GM12864 (cell line): ENCODE measurements around the gene MED14.

ENCODE experiments used
- DNase-seq: peaks from one replicate; pipeline ENCODE4 v3.0.0-alpha.2; 2011; ENCODE audit warnings: low read depth
- H3K4me3 ChIP-seq: 2 replicates; pipeline ENCODE4 v1.5.1; 2011; ENCODE audit warnings: mild to moderate bottlenecking, low read depth, low read length, control low read depth
- TF ChIP-seq, protein P1 (sequence below): IDR thresholded peaks from 2 replicates; pipeline ENCODE4 v1.5.1; 2011; ENCODE audit warnings: low read depth, mild to moderate bottlenecking, moderate library complexity, low read length, control low read depth, inconsistent platforms; ENCODE audit errors: missing control alignments

The MED14 gene

DNA sequence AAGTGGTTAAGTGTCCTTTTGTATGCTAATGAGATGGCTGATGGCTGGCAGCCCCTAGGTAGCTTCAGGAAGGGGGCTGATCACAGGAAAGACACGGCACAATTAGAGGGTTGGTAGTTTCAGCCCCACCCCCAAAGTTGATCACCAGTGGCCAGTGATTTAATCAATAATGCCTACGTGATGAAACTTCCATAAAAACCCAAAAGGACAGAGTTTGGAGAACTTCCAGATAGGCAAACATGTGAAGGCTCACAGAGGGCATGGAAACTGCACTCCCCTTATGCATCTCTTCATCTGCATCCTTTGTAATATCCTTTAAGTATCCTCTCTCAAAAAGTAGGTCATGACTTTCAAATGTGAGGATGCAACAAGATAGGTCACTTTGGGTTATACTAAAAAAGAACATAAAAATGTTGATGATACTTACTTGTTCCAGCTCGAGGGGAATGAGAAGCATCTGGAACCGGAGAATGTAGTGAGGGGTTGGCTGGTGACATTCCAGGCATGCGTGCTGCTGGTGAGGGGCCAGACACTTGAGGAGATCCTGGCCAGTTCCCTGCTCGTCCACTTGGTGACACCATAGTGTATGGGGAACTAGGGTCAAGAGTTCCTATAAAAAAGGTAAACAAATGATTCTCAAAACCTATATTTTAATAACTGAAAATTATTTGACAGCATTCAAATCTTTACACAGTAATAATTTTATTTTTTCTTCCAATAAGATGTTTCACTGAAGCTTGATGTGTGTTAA, 71.3 kb downstream of the MED14 start:
- no peak for DNase-seq
- no peak overlapping the region for H3K4me3 ChIP-seq
- TF ChIP-seq, protein P1, sequence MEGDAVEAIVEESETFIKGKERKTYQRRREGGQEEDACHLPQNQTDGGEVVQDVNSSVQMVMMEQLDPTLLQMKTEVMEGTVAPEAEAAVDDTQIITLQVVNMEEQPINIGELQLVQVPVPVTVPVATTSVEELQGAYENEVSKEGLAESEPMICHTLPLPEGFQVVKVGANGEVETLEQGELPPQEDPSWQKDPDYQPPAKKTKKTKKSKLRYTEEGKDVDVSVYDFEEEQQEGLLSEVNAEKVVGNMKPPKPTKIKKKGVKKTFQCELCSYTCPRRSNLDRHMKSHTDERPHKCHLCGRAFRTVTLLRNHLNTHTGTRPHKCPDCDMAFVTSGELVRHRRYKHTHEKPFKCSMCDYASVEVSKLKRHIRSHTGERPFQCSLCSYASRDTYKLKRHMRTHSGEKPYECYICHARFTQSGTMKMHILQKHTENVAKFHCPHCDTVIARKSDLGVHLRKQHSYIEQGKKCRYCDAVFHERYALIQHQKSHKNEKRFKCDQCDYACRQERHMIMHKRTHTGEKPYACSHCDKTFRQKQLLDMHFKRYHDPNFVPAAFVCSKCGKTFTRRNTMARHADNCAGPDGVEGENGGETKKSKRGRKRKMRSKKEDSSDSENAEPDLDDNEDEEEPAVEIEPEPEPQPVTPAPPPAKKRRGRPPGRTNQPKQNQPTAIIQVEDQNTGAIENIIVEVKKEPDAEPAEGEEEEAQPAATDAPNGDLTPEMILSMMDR: peak; percentile 5

DNA sequence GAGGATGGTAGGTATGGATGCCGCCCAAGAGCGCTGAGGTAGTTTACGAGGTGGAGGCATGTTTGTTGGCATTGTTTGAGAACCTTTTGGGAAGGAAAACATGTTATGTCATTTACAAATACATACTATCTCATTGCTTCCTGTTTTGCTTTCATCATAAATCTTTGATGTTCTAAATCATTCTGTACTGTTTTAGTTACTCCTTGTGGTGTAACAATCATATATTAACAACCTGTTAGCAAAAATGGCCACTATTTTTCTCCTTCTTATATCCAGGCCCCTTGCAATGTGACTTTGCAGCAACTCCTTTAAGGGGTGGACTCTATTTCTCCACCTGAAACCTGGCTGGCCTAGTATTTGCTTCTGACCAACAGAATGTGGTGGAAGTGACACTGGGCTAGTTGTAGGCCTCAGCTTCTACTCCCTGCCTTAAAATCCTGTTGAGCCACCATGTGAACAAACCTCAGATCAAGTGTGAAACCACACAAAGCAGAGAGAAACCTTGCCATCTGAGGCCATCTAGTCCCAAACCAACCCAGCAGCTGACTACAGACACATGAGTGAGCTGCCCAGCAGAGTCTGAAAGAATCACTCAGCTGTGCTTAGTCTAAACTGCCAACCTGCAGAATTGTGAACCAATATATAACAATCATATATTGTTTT, 72.1 kb downstream of the MED14 start:
- no peak for DNase-seq

DNA sequence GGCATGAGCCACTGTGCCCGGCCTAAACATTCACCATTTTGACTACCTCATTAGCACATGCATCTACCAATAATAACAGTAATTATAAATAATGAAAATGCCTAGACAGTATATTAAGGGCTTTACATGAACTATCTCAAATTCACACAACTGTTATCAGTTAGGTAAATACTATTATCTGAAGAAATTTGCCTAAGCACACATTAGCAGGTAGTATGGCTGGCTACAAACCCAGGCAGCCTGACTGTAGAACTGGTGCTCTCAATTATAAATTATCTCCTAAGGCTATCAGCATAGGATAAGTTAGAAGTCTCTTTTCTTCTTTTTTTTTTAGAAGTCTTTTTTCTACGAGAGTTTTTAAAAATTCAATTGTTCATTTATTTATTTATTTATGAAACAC, 73.9 kb downstream of the MED14 start:
- TF ChIP-seq, protein P1: no peak
- H3K4me3 ChIP-seq: no peak overlapping the region

More for the DNA sequence above, 72.1 kb downstream of the MED14 start:
- TF ChIP-seq, protein P1: no peak
- no peak overlapping the region for H3K4me3 ChIP-seq

DNA sequence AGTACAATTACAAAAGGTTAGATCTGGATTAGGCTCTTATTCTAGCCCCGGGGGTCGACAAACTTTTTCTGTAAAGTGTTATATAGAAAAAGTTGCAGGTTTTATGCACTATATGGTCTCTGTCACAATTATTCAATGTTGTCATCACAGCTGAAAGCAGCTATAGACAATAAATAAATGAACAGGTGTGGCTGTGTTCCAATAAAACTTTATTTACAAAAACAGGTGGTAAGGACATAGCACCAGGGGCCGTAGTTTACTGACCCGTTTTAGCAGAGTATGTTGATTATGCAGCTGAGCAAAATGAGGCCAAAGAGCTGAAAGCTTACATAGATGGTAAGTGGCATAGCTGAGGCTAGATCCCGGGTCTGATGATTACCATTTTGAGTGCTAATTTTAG, 75.0 kb downstream of the MED14 start:
- no peak overlapping the region for H3K4me3 ChIP-seq
- TF ChIP-seq, protein P1: no peak

More for the DNA sequence above, 73.9 kb downstream of the MED14 start:
- no peak for DNase-seq

DNA sequence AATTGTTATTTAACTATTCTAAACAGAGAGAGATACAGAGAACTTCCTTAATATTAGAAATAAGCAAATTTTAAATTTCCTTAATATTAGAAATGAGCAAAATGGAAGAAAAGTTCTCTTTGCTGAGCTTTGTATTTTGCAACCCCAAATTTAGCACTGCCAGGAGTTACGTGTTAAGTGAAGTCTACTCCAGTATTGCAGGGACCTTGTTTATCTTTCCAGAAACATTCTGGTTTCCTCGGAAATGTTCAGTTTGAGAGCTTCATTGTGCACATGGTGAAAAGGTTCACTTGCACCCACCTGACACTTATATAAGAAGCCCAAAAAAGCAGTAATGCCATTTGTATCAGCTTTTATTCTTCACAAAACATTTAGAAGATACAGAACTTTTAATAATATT, 81.8 kb downstream of the MED14 start:
- no peak overlapping the region for H3K4me3 ChIP-seq
- TF ChIP-seq, protein P1: no peak
- no peak for DNase-seq

More for the DNA sequence above, 75.0 kb downstream of the MED14 start:
- no peak for DNase-seq

DNA sequence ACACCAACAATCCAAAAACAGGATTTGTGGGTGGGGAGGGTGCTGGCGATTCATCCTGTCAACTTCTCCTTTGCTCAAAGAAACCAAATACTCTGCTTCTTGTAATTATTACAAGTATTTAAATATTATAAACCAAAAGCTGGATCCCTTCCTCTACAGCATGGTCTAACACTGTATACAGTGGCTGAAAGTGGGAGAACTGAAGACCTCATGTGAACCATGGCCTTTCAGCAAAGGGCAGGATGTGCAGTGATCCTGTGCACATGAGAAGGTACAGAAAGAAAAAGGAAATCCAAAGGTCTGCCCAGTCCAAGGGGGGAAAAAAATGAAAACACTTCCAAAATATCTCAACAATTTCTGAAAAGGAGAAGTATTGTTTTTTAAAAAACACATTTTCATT, 82.7 kb downstream of the MED14 start:
- H3K4me3 ChIP-seq: no peak overlapping the region
- no peak for DNase-seq
- TF ChIP-seq, protein P1: no peak
